ENCODE results near the gene VSTM4. TPM values are rescaled to one million over a fixed set of nuclear protein-coding genes. Genes with fewer than 3 reads are reported as not detected.

Gene VSTM4
- total and polyA plus RNA-seq, 2 experiments from 2014 or later = 0.21 to 0.66 TPM

DNA sequence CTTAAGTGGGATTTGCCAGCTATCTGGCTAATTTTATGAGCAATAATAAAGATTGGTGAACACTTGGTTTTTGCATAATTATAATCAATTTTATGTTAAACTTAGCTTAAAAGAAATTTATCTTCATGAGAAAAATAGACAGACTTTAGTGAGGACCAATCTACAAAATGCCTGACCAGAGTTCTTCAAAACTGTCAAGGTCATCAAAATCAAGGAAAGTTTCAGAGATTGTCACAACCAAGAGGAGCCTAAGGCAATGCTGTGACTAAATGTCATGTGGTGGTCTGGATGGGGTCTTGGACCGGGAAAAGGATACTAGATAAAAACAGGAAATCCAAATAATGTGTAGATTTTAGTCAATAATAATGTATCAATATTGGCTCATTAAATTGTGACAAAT is 36.2 kb upstream of the VSTM4 start:
- H3K4me3 Mint-ChIP-seq = no peak overlapping the region
- no peaks in the 10 kb centered on the region for H3F3A ChIP-seq (replicated peaks; ENCODE audit: low read depth)
- H3K4me2 ChIP-seq = no peak overlapping the region
- H3K79me2 ChIP-seq (replicated peaks; ENCODE audit: insufficient read depth) = no peaks in the 10 kb centered on the region
- peaks cover 21% of the 10 kb centered on the region; the same call in 1 of the 2 replicates for H3K9me2 ChIP-seq (ENCODE audit: insufficient read depth)
- H2AFZ ChIP-seq = no peak overlapping the region
- H3K4me3 ChIP-seq = no peak overlapping the region
- H3K36me3 ChIP-seq (ENCODE audit: insufficient read depth) = no peaks in the 10 kb centered on the region
- no peak overlapping the region for H3K27ac ChIP-seq (ENCODE audit: low read depth)
- H3K27me3 Mint-ChIP-seq (ENCODE audit: insufficient read depth, low read depth, poor library complexity) = no peaks in the 10 kb centered on the region
- no peak overlapping the region for H3K27ac Mint-ChIP-seq
- no peaks in the 10 kb centered on the region for H3K4me1 ChIP-seq (ENCODE audit: insufficient read depth)
- TF ChIP-seq JUNB (IDR thresholded peaks at IDR 0.05; ENCODE audit: unreplicated experiment) (no peak), ZNF114 (CRISPR knock-in tag; IDR thresholded peaks at IDR 0.05) (no peak)
- H4K20me1 ChIP-seq (replicated peaks; ENCODE audit: insufficient read depth) = no peaks in the 10 kb centered on the region
- peaks cover 7% of the 10 kb centered on the region; the same call in 2 of the 3 replicates for H3K36me3 Mint-ChIP-seq (ENCODE audit: low read depth)
- H3K27me3 ChIP-seq (ENCODE audit: insufficient read depth) = no peaks in the 10 kb centered on the region
- no peak for DNase-seq (ENCODE audit: low spot score)
- H3K9me3 Mint-ChIP-seq = peaks cover 14% of the 10 kb centered on the region
- no peaks in the 10 kb centered on the region; the same call in 1 of the 3 replicates for H3K4me1 Mint-ChIP-seq
- ATAC-seq = no peak

DNA sequence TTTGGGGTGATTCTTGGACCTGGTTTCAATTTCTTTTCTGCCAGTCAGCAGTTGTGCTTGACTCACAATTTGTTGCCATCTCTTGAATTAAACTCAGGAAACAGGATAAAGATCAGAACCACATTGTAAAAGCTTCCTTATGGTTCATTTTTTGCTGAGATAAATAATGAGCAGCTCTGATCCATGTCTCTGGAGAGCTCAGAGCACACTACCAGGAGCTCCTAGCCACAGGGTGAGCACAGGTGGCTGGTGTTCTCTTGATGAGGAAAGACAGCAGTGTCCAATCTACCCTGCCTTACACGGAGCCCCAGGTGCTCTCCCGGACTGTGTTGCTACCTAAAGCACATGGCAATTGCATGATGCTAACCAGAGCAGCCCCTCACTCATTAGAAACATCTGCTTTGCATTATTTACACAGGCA is 35.7 kb upstream of the VSTM4 start:
- no peaks in the 10 kb centered on the region for H4K20me1 ChIP-seq (replicated peaks; ENCODE audit: insufficient read depth)
- no peak for DNase-seq (ENCODE audit: low spot score)
- no peaks in the 10 kb centered on the region for H3K27me3 ChIP-seq (ENCODE audit: insufficient read depth)
- Mint-ChIP-seq H3K9me3 (peaks cover 16% of the 10 kb centered on the region), H3K27ac (no peak overlapping the region), H3K27me3 (ENCODE audit: insufficient read depth, low read depth, poor library complexity) (no peaks in the 10 kb centered on the region), H3K4me1 (no peaks in the 10 kb centered on the region; the same call in 2 of the 3 replicates), H3K4me3 (no peak overlapping the region), H3K36me3 (ENCODE audit: low read depth) (peaks cover 7% of the 10 kb centered on the region; the same call in 2 of the 3 replicates)
- H3F3A ChIP-seq (replicated peaks; ENCODE audit: low read depth) = no peaks in the 10 kb centered on the region
- no peak overlapping the region for H3K4me3 ChIP-seq
- H3K36me3 ChIP-seq (ENCODE audit: insufficient read depth) = no peaks in the 10 kb centered on the region
- no peak overlapping the region for H3K27ac ChIP-seq (ENCODE audit: low read depth)
- no peak overlapping the region for H2AFZ ChIP-seq
- H3K4me1 ChIP-seq (ENCODE audit: insufficient read depth) = no peaks in the 10 kb centered on the region
- no peak for ATAC-seq
- no peaks in the 10 kb centered on the region for H3K79me2 ChIP-seq (replicated peaks; ENCODE audit: insufficient read depth)
- H3K9me2 ChIP-seq (ENCODE audit: insufficient read depth) = peaks cover 21% of the 10 kb centered on the region; the same call in 1 of the 2 replicates
- H3K4me2 ChIP-seq = no peak overlapping the region
- TF ChIP-seq, protein P1, sequence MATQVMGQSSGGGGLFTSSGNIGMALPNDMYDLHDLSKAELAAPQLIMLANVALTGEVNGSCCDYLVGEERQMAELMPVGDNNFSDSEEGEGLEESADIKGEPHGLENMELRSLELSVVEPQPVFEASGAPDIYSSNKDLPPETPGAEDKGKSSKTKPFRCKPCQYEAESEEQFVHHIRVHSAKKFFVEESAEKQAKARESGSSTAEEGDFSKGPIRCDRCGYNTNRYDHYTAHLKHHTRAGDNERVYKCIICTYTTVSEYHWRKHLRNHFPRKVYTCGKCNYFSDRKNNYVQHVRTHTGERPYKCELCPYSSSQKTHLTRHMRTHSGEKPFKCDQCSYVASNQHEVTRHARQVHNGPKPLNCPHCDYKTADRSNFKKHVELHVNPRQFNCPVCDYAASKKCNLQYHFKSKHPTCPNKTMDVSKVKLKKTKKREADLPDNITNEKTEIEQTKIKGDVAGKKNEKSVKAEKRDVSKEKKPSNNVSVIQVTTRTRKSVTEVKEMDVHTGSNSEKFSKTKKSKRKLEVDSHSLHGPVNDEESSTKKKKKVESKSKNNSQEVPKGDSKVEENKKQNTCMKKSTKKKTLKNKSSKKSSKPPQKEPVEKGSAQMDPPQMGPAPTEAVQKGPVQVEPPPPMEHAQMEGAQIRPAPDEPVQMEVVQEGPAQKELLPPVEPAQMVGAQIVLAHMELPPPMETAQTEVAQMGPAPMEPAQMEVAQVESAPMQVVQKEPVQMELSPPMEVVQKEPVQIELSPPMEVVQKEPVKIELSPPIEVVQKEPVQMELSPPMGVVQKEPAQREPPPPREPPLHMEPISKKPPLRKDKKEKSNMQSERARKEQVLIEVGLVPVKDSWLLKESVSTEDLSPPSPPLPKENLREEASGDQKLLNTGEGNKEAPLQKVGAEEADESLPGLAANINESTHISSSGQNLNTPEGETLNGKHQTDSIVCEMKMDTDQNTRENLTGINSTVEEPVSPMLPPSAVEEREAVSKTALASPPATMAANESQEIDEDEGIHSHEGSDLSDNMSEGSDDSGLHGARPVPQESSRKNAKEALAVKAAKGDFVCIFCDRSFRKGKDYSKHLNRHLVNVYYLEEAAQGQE (IDR thresholded peaks at IDR 0.05; ENCODE audit: unreplicated experiment) = no peak
- TF ChIP-seq EZH2phosphoT487 (IDR thresholded peaks at IDR 0.05; ENCODE audit: unreplicated experiment) (no peak), EZH2 (IDR thresholded peaks at IDR 0.05; ENCODE audit: low read depth, unreplicated experiment) (no peak), ETS1 (IDR thresholded peaks at IDR 0.05) (no peak), NANOG (IDR thresholded peaks at IDR 0.05; ENCODE audit: borderline replicate concordance) (no peak), CTCF (conservative IDR thresholded peaks at IDR 0.05; ENCODE audit: low read depth in 2 of 2) (no peak), STAT1 (IDR thresholded peaks at IDR 0.05; ENCODE audit: unreplicated experiment) (no peak), ZNF114 (CRISPR knock-in tag; IDR thresholded peaks at IDR 0.05) (no peak), ZNF331 (CRISPR knock-in tag; IDR thresholded peaks at IDR 0.05; ENCODE audit: low read depth) (no peak), CREB1 (CRISPR knock-in tag; IDR thresholded peaks at IDR 0.05; ENCODE audit: low read depth) (no peak)

Measured in GM23338 (cell line).